ENCODE measurements around the gene NPC1. TPM values are rescaled to one million over a fixed set of nuclear protein-coding genes. Genes with fewer than 3 reads are reported as not detected.

NPC1 gene
- total and polyA plus RNA-seq, 9 donors: 21.8 to 100 (median 29.8) TPM

GRCh38 chr18:23632615-23633014, 46.3 kb upstream of the NPC1 start:
- Histone ChIP-seq H3K27ac (no peak overlapping the region), H3K9me3 (no peaks in the 10 kb centered on the region), H3K27me3 (no peaks in the 10 kb centered on the region), H3K36me3 (no peaks in the 10 kb centered on the region), H3K4me1 (ENCODE audit: insufficient read depth) (no peaks in the 10 kb centered on the region), H3K4me3 (no peak overlapping the region)
- TF ChIP-seq EP300 (IDR thresholded peaks at IDR 0.05) (no peak), POLR2A (IDR thresholded peaks at IDR 0.05) (no peak)
- TF ChIP-seq, protein P1, sequence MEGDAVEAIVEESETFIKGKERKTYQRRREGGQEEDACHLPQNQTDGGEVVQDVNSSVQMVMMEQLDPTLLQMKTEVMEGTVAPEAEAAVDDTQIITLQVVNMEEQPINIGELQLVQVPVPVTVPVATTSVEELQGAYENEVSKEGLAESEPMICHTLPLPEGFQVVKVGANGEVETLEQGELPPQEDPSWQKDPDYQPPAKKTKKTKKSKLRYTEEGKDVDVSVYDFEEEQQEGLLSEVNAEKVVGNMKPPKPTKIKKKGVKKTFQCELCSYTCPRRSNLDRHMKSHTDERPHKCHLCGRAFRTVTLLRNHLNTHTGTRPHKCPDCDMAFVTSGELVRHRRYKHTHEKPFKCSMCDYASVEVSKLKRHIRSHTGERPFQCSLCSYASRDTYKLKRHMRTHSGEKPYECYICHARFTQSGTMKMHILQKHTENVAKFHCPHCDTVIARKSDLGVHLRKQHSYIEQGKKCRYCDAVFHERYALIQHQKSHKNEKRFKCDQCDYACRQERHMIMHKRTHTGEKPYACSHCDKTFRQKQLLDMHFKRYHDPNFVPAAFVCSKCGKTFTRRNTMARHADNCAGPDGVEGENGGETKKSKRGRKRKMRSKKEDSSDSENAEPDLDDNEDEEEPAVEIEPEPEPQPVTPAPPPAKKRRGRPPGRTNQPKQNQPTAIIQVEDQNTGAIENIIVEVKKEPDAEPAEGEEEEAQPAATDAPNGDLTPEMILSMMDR (IDR thresholded peaks at IDR 0.05): no peak
- no peak for DNase-seq
- intact Hi-C loops (cut with DNase I): no loop called here
- whole genome bisulfite sequencing, 3 donors: 86 to 100% (median 94%) methylated on average over 1 of the region's 1 CpG

- no peaks in the 10 kb centered on the region for H3K36me3 ChIP-seq
- TF ChIP-seq POLR2A (IDR thresholded peaks at IDR 0.05): no peak
- no peak for TF ChIP-seq EP300 (IDR thresholded peaks at IDR 0.05)
- TF ChIP-seq, protein P1 (IDR thresholded peaks at IDR 0.05): no peak
- DNase-seq: no peak
- H3K27me3 ChIP-seq: no peaks in the 10 kb centered on the region
- intact Hi-C loops (cut with DNase I): no loop called here
- no peak overlapping the region for H3K27ac ChIP-seq
- H3K4me3 ChIP-seq: no peak overlapping the region
- no peaks in the 10 kb centered on the region for H3K9me3 ChIP-seq
- WGBS, 3 donors: 38 to 46% (median 45%) methylated on average over 11 of the region's 11 CpGs
- peaks cover 2% of the 10 kb centered on the region for H3K4me1 ChIP-seq (ENCODE audit: insufficient read depth)
These were observed 45.4 kb upstream of the NPC1 start for GRCh38 chr18:23631746-23632145.

DNA sequence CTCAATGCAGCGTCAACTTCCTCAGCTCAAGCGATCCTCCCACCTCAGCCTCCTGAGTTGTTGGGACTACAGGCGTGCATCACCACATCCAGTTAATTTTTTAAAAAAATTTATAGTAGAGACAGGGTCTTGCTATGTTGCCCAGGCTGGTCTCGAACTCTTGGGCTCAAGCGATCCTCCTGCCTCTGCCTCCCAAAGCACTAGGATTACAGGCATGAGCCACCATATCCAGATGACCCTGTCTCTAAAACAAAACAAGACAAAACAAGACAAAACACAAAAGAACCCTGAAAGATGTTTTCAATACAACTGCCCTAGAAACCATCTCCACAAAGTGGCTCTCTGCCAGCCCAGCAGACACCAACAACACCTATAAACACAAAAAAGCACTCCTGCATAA, 45.0 kb upstream of the NPC1 start:
- no peak for DNase-seq
- Histone ChIP-seq H3K9me3 (no peaks in the 10 kb centered on the region), H3K4me1 (ENCODE audit: insufficient read depth) (peaks cover 2% of the 10 kb centered on the region), H3K4me3 (no peak overlapping the region), H3K27ac (no peak overlapping the region), H3K27me3 (no peaks in the 10 kb centered on the region), H3K36me3 (no peaks in the 10 kb centered on the region)
- WGBS, 3 donors: 92 to 96% (median 94%) methylated on average over 5 of the region's 5 CpGs
- intact Hi-C loops (cut with DNase I): no loop called here
- TF ChIP-seq, protein P1 (IDR thresholded peaks at IDR 0.05): no peak
- TF ChIP-seq POLR2A (IDR thresholded peaks at IDR 0.05) (no peak), EP300 (IDR thresholded peaks at IDR 0.05) (no peak)

DNA sequence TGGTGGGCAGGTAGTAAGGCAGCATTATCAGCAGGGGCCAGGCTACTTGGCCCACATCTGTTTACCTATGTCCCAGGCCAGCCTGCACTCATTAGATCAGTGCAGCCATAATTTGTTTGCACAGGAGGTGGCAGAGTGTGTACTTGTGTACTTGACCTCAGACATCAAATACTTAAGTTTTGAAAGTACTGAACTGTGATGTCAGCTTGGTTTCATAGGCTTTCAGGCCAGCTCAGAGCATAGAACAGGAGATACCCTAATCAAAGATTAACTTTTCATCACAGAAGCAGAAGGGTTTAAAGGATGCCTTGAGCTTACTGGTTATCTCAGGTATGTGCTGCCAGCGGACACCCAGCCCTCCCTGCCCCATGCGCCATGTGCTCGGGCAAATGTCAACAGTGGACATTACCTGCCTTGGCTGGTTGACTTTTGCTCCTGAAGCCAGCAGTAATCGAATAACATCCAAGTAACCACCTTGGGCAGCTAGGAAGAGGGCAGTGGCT, 43.2 kb upstream of the NPC1 start:
- Histone ChIP-seq H3K27ac (no peak overlapping the region), H3K36me3 (no peaks in the 10 kb centered on the region), H3K9me3 (no peaks in the 10 kb centered on the region), H3K27me3 (no peaks in the 10 kb centered on the region), H3K4me3 (no peak overlapping the region), H3K4me1 (ENCODE audit: insufficient read depth) (peaks cover 2% of the 10 kb centered on the region)
- TF ChIP-seq POLR2A (IDR thresholded peaks at IDR 0.05) (no peak), EP300 (IDR thresholded peaks at IDR 0.05) (no peak)
- TF ChIP-seq, protein P1 (IDR thresholded peaks at IDR 0.05): no peak
- intact Hi-C loops (cut with DNase I): loop anchor here in 2 of 4 donors (10.0 kb wide), 1 partner anchor 65 kb away; no protein-coding TSS in a partner anchor
- DNase-seq: no peak
- WGBS, 3 donors: 90 to 97% (median 95%) methylated on average over 4 of the region's 4 CpGs

Measured in ovary (tissue), 9 donors.